Liver (tissue), 9 donors: ENCODE measurements around the gene TTYH2. TPM values are rescaled to one million over a fixed set of nuclear protein-coding genes. Genes with fewer than 3 reads are reported as not detected.

Experiments used
- DNase-seq: peaks from one replicate; pipeline ENCODE4 v3.0.0-alpha.2; 2017; ENCODE audit warnings: low spot score
- H3K27ac ChIP-seq, 2 donors: one replicate each; pipeline ENCODE4 v1.7.0; 2013; ENCODE audit warnings: inconsistent platforms in 2 of 2, low read length in 2 of 2, control low read depth in 1 of 2, low read depth in 1 of 2, mild to moderate bottlenecking in 1 of 2
- H3K27me3 ChIP-seq, 4 donors: one replicate each; pipeline versions ENCODE4 v1.6.1 to v1.7.0; 2013; ENCODE audit warnings: low read length in 3 of 4, inconsistent platforms in 1 of 4, mild to moderate bottlenecking in 1 of 4, moderate library complexity in 1 of 4; ENCODE audit not compliant: control insufficient read depth in 4 of 4, insufficient read depth in 4 of 4
- H3K36me3 ChIP-seq, 4 donors: one replicate each; pipeline versions ENCODE4 v1.6.1 to v1.7.0; 2013; ENCODE audit warnings: low read length in 3 of 4, mild to moderate bottlenecking in 3 of 4, low read depth in 1 of 4, moderate library complexity in 1 of 4; ENCODE audit not compliant: control insufficient read depth in 4 of 4, insufficient read depth in 3 of 4
- H3K4me1 ChIP-seq, 4 donors: one replicate each; pipeline versions ENCODE4 v1.6.1 to v1.7.0; 2013; ENCODE audit warnings: low read length in 3 of 4, mild to moderate bottlenecking in 3 of 4, moderate library complexity in 1 of 4; ENCODE audit not compliant: control insufficient read depth in 4 of 4, insufficient read depth in 4 of 4
- H3K4me3 ChIP-seq, 3 donors: one replicate each; pipeline versions ENCODE4 v1.6.1 to v1.7.0; 2013; ENCODE audit warnings: low read length in 3 of 3, control low read depth in 1 of 3, low read depth in 1 of 3, mild to moderate bottlenecking in 1 of 3
- H3K9ac ChIP-seq, 2 donors: one replicate each; pipeline ENCODE4 v1.7.0; 2013; ENCODE audit warnings: low read length in 2 of 2, mild to moderate bottlenecking in 2 of 2, moderate library complexity in 2 of 2, control low read depth in 1 of 2, low read depth in 1 of 2
- H3K9me3 ChIP-seq, 4 donors: one replicate each; pipeline versions ENCODE4 v1.6.1 to v1.7.0; 2013; ENCODE audit warnings: low read length in 3 of 4; ENCODE audit not compliant: control insufficient read depth in 4 of 4
- EGR1 ChIP-seq, 2 donors: IDR thresholded peaks; 2 replicates each; pipeline ENCODE4 v1.6.1; 2016 to 2018; ENCODE audit warnings: antibody characterized with exemption in 2 of 2, low read depth in 2 of 2
- FOXA1 ChIP-seq: IDR thresholded peaks from 2 replicates; pipeline ENCODE4 v1.6.1; 2016; ENCODE audit warnings: antibody characterized with exemption
- GABPA ChIP-seq, 2 donors: IDR thresholded peaks in 1 of 2; conservative IDR thresholded peaks in 1 of 2; 2 replicates each; pipeline ENCODE4 v1.6.1; 2016; ENCODE audit warnings: antibody characterized with exemption in 2 of 2, mild to moderate bottlenecking in 1 of 2, moderate library complexity in 1 of 2
- HNF4A ChIP-seq, 2 donors: conservative IDR thresholded peaks; 2 replicates each; pipeline ENCODE4 v1.6.1; 2016; ENCODE audit warnings: antibody characterized with exemption in 2 of 2, mild to moderate bottlenecking in 2 of 2
- HNF4G ChIP-seq: IDR thresholded peaks from 2 replicates; pipeline ENCODE4 v1.6.1; 2016; ENCODE audit warnings: antibody characterized with exemption
- JUND ChIP-seq, 2 donors: IDR thresholded peaks; 2 replicates each; pipeline ENCODE4 v1.6.1; 2016; ENCODE audit warnings: antibody characterized with exemption in 2 of 2
- NR2F2 ChIP-seq: IDR thresholded peaks from 2 replicates; pipeline ENCODE4 v1.6.1; 2016; ENCODE audit warnings: antibody characterized with exemption
- RXRA ChIP-seq, 2 donors: IDR thresholded peaks; 2 replicates each; pipeline ENCODE4 v1.6.1; 2017 to 2018; ENCODE audit warnings: antibody characterized with exemption in 2 of 2, mild to moderate bottlenecking in 1 of 2
- SP1 ChIP-seq: IDR thresholded peaks from 2 replicates; pipeline ENCODE4 v1.6.1; 2018; ENCODE audit warnings: antibody characterized with exemption, mild to moderate bottlenecking
- TAF1 ChIP-seq: conservative IDR thresholded peaks from 2 replicates; pipeline ENCODE4 v1.6.1; 2016; ENCODE audit warnings: antibody characterized with exemption, mild to moderate bottlenecking
- ZBTB33 ChIP-seq: IDR thresholded peaks from 2 replicates; pipeline ENCODE4 v1.6.1; 2016; ENCODE audit warnings: antibody characterized with exemption
- WGBS: extraction: QIAGEN DNeasy Blood & Tissue Kit; methylation state at CpG from one replicate; pipeline ENCODE4 v1.1.7; 2013; 5-methylcytosine and 5-hydroxymethylcytosine counted together
- polyA plus RNA-seq, 2 donors: library from polyadenylated mRNA; stranded (reverse) in 1 of 2; unstranded in 1 of 2; fragments of 200-250 nt in 1 of 2; fragments of >200 nt in 1 of 2; fragmentation: Nextera tagmentation in 1 of 2; extraction: Ambion mirVana in 1 of 2; gene quantifications; one replicate each; pipeline versions ENCODE4 v1.2.1 to v1.2.3, GENCODE V29; 2013 to 2015
- total RNA-seq, 2 donors: library from RNA; depleted of rRNA; stranded (reverse); fragments of >200 nt; gene quantifications; one replicate each; pipeline ENCODE4 v1.2.3, GENCODE V29; 2014
- TF ChIP-seq, protein P1 (sequence below): IDR thresholded peaks from 2 replicates; pipeline ENCODE4 v1.6.1; 2016; ENCODE audit warnings: antibody characterized with exemption
- TF ChIP-seq, protein P2 (sequence below): IDR thresholded peaks from 2 replicates; pipeline ENCODE4 v1.6.1; 2016; ENCODE audit warnings: antibody characterized with exemption
- TF ChIP-seq, protein P3 (sequence below): IDR thresholded peaks from 2 replicates; pipeline ENCODE4 v1.6.1; 2016; ENCODE audit warnings: antibody characterized with exemption, mild to moderate bottlenecking
- TF ChIP-seq, protein P4 (sequence below): fragments of 150-350 bp; IDR thresholded peaks from 2 replicates; pipeline ENCODE4 v1.5.1; 2017; ENCODE audit warnings: improper control_type of control experiment, low read depth, low read length; ENCODE audit not compliant: missing input control
- donor health status: healthy.
- donor health status: healthy.
- donor health status: healthy.
- donor health status: healthy.
- donor health status: healthy.

Gene TTYH2
- total and polyA plus RNA-seq, 4 donors: 0.40 to 2.4 (median 0.99) TPM

DNA sequence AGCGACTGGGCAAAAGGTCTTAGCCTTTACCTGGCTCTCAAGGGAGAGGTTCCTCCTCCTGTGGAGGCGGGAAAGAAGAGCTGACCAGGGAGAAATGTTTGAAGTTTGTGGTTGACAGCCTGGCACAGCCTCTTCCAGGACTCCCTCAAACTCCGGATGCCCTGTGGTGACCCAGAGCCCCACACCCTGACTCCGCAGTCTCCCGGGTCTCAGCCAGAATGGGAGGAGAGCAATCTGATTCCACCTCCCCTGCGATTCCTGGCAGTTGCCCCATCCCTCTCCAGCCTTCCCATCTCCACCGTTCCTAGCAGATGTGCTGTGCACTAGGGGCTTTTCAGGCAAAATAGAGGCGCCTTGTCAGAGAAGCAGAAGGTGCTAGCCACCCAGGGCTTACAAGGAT is 55.2 kb downstream of the TTYH2 start:
- no peak for DNase-seq
- TF ChIP-seq GABPA (IDR thresholded peaks at IDR 0.05 in 1 of 2, conservative IDR thresholded peaks at IDR 0.05 in 1 of 2) (no peak), JUND (IDR thresholded peaks at IDR 0.05) (no peak), HNF4G (no peak), NR2F2 (no peak), EGR1 (IDR thresholded peaks at IDR 0.05; ENCODE audit: low read depth in 2 of 2) (no peak), RXRA (IDR thresholded peaks at IDR 0.05) (no peak)
- TF ChIP-seq, protein P1, sequence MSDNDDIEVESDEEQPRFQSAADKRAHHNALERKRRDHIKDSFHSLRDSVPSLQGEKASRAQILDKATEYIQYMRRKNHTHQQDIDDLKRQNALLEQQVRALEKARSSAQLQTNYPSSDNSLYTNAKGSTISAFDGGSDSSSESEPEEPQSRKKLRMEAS: no peak
- TF ChIP-seq, protein P2, sequence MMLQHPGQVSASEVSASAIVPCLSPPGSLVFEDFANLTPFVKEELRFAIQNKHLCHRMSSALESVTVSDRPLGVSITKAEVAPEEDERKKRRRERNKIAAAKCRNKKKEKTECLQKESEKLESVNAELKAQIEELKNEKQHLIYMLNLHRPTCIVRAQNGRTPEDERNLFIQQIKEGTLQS: no peak
- Histone ChIP-seq H3K27ac (no peak overlapping the region), H3K9me3 (no peaks in the 10 kb centered on the region), H3K4me3 (no peak overlapping the region), H3K9ac (no peak overlapping the region), H3K27me3 (no peaks in the 10 kb centered on the region), H3K36me3 (no peaks in the 10 kb centered on the region), H3K4me1 (no peaks in the 10 kb centered on the region)
- 70% methylated on average over 8 of the region's 8 CpGs for WGBS

GRCh38 chr17:74270333-74270732 is 57.0 kb downstream of the TTYH2 start:
- Histone ChIP-seq H3K27me3 (peaks cover 0 to 2% (median 0%) of the 10 kb centered on the region in 4 donors), H3K4me3 (no peak overlapping the region), H3K36me3 (no peaks in the 10 kb centered on the region), H3K27ac (no peak overlapping the region), H3K9ac (no peak overlapping the region), H3K4me1 (no peaks in the 10 kb centered on the region), H3K9me3 (no peaks in the 10 kb centered on the region)
- TF ChIP-seq EGR1 (IDR thresholded peaks at IDR 0.05; ENCODE audit: low read depth in 2 of 2): no peak
- no peak for TF ChIP-seq SP1
- TF ChIP-seq ZBTB33: no peak
- no peak for TF ChIP-seq FOXA1
- TF ChIP-seq, protein P3, sequence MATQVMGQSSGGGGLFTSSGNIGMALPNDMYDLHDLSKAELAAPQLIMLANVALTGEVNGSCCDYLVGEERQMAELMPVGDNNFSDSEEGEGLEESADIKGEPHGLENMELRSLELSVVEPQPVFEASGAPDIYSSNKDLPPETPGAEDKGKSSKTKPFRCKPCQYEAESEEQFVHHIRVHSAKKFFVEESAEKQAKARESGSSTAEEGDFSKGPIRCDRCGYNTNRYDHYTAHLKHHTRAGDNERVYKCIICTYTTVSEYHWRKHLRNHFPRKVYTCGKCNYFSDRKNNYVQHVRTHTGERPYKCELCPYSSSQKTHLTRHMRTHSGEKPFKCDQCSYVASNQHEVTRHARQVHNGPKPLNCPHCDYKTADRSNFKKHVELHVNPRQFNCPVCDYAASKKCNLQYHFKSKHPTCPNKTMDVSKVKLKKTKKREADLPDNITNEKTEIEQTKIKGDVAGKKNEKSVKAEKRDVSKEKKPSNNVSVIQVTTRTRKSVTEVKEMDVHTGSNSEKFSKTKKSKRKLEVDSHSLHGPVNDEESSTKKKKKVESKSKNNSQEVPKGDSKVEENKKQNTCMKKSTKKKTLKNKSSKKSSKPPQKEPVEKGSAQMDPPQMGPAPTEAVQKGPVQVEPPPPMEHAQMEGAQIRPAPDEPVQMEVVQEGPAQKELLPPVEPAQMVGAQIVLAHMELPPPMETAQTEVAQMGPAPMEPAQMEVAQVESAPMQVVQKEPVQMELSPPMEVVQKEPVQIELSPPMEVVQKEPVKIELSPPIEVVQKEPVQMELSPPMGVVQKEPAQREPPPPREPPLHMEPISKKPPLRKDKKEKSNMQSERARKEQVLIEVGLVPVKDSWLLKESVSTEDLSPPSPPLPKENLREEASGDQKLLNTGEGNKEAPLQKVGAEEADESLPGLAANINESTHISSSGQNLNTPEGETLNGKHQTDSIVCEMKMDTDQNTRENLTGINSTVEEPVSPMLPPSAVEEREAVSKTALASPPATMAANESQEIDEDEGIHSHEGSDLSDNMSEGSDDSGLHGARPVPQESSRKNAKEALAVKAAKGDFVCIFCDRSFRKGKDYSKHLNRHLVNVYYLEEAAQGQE: no peak
- no peak for TF ChIP-seq NR2F2
- TF ChIP-seq HNF4A (conservative IDR thresholded peaks at IDR 0.05): no peak
- TF ChIP-seq RXRA (IDR thresholded peaks at IDR 0.05): no peak
- no peak for TF ChIP-seq TAF1
- TF ChIP-seq, protein P4, sequence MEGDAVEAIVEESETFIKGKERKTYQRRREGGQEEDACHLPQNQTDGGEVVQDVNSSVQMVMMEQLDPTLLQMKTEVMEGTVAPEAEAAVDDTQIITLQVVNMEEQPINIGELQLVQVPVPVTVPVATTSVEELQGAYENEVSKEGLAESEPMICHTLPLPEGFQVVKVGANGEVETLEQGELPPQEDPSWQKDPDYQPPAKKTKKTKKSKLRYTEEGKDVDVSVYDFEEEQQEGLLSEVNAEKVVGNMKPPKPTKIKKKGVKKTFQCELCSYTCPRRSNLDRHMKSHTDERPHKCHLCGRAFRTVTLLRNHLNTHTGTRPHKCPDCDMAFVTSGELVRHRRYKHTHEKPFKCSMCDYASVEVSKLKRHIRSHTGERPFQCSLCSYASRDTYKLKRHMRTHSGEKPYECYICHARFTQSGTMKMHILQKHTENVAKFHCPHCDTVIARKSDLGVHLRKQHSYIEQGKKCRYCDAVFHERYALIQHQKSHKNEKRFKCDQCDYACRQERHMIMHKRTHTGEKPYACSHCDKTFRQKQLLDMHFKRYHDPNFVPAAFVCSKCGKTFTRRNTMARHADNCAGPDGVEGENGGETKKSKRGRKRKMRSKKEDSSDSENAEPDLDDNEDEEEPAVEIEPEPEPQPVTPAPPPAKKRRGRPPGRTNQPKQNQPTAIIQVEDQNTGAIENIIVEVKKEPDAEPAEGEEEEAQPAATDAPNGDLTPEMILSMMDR: no peak
- WGBS: 77% methylated on average over 10 of the region's 10 CpGs
- DNase-seq: no peak
